Smooth muscle cell (in vitro differentiated cells): ENCODE data around the gene GAREM1. TPM values are rescaled to one million over a fixed set of nuclear protein-coding genes. Genes with fewer than 3 reads are reported as not detected.

Source experiments
- DNase-seq: peaks from one replicate; lab custom pipeline; 2025; ENCODE audit not compliant: unreplicated experiment; lab: John Stamatoyannopoulos, UW
- H2AFZ ChIP-seq: fragments of 200-600 bp; sonication (generic); 2 replicates; pipeline ENCODE4 v1.6.0; 2016; ENCODE audit warnings: antibody characterized with exemption, low read depth, mild to moderate bottlenecking
- H3F3A ChIP-seq: fragments of 200-600 bp; sonication (generic); 2 replicates; pipeline ENCODE4 v1.6.0; 2017; ENCODE audit warnings: antibody characterized with exemption, low read depth
- H3K27ac ChIP-seq: fragments of 200-600 bp; sonication (generic); 2 replicates; pipeline ENCODE4 v1.5.1; 2016; ENCODE audit warnings: low read depth, mild to moderate bottlenecking
- H3K27me3 ChIP-seq: fragments of 200-600 bp; sonication (generic); 2 replicates; pipeline ENCODE4 v1.6.1; 2016; ENCODE audit warnings: low read depth, mild to moderate bottlenecking
- H3K36me3 ChIP-seq: fragments of 200-600 bp; sonication (generic); 2 replicates; pipeline ENCODE4 v1.5.1; 2016; ENCODE audit warnings: low read depth
- H3K4me1 ChIP-seq: fragments of 200-600 bp; sonication (generic); 2 replicates; pipeline ENCODE4 v1.5.1; 2016; ENCODE audit warnings: low read depth
- H3K4me2 ChIP-seq: fragments of 200-600 bp; sonication (generic); 2 replicates; pipeline ENCODE4 v1.6.0; 2016; ENCODE audit warnings: mild to moderate bottlenecking
- H3K4me3 ChIP-seq: fragments of 200-600 bp; sonication (generic); 2 replicates; pipeline ENCODE4 v1.5.1; 2016; ENCODE audit warnings: mild to moderate bottlenecking
- H3K79me2 ChIP-seq: fragments of 200-600 bp; sonication (generic); 2 replicates; pipeline ENCODE4 v1.6.0; 2016; ENCODE audit warnings: low read depth, mild to moderate bottlenecking
- H3K9ac ChIP-seq: fragments of 200-600 bp; sonication (generic); 2 replicates; pipeline ENCODE4 v1.6.0; 2016; ENCODE audit warnings: low read depth
- H3K9me3 ChIP-seq: fragments of 200-600 bp; sonication (generic); replicated peaks from 2 replicates; pipeline ENCODE4 v1.5.1; 2016; ENCODE audit warnings: low read depth
- H4K20me1 ChIP-seq: fragments of 200-600 bp; sonication (generic); 2 replicates; pipeline ENCODE4 v1.6.0; 2016; ENCODE audit warnings: low read depth
- CTCF ChIP-seq: fragments of 200-600 bp; sonication (generic); IDR thresholded peaks from 2 replicates; pipeline ENCODE4 v1.5.1; 2017; ENCODE audit warnings: borderline replicate concordance, mild to moderate bottlenecking, antibody characterized with exemption; ENCODE audit not compliant: insufficient read depth, poor library complexity, severe bottlenecking
- WGBS: methylation state at CpG from one replicate; pipeline ENCODE4 v1.1.7; 2016; ENCODE audit warnings: low lambda C conversion rate; 5-methylcytosine and 5-hydroxymethylcytosine counted together
- polyA plus RNA-seq: library from polyadenylated mRNA; unstranded; fragments of >200 nt; fragmentation: Nextera tagmentation; extraction: Ambion mirVana; gene quantifications from 2 replicates; pipeline ENCODE4 v1.2.1, GENCODE V29; 2016
- total RNA-seq: library from RNA; depleted of rRNA; stranded (reverse); fragments of >200 nt; gene quantifications from 2 replicates; pipeline ENCODE4 v1.2.3, GENCODE V29; 2014

The GAREM1 gene
- total and polyA plus RNA-seq, 2 experiments from 2014 or later, result 0.33 to 13.4 TPM

- no peaks in the 10 kb centered on the region for H3K79me2 ChIP-seq
Observed at GRCh38 chr18:32308493-32309120, 162.1 kb downstream of the GAREM1 start.

GRCh38 chr18:32303400-32303799, 167.3 kb downstream of the GAREM1 start:
- H3K4me2 ChIP-seq, result no peak overlapping the region
- no peaks in the 10 kb centered on the region for H3F3A ChIP-seq
- no peaks in the 10 kb centered on the region for H4K20me1 ChIP-seq
- H3K79me2 ChIP-seq, result no peaks in the 10 kb centered on the region
- no peak for DNase-seq
- TF ChIP-seq CTCF, result no peak
- no peaks in the 10 kb centered on the region for H3K9me3 ChIP-seq
- H3K9ac ChIP-seq, result no peak overlapping the region
- no peak overlapping the region for H3K4me3 ChIP-seq
- WGBS, result 87% methylated on average over 4 of the region's 4 CpGs
- H2AFZ ChIP-seq, result no peak overlapping the region
- no peaks in the 10 kb centered on the region for H3K27me3 ChIP-seq
- H3K4me1 ChIP-seq, result peaks cover 5% of the 10 kb centered on the region
- H3K36me3 ChIP-seq, result no peaks in the 10 kb centered on the region
- H3K27ac ChIP-seq, result no peak overlapping the region

More at GRCh38 chr18:32308493-32309120, 162.1 kb downstream of the GAREM1 start:
- Histone ChIP-seq H3K27me3 (no peaks in the 10 kb centered on the region), H3K4me3 (no peak overlapping the region), H3K9me3 (no peaks in the 10 kb centered on the region), H2AFZ (no peak overlapping the region), H3F3A (no peaks in the 10 kb centered on the region), H3K4me1 (peaks cover 12% of the 10 kb centered on the region), H4K20me1 (no peaks in the 10 kb centered on the region), H3K4me2 (peak overlapping the region; percentile 74), H3K27ac (peak overlapping the region; percentile 91), H3K9ac (peak overlapping the region; percentile 35), H3K36me3 (no peaks in the 10 kb centered on the region)
- 56% methylated on average over 3 of the region's 3 CpGs for WGBS
- TF ChIP-seq CTCF, result no peak
- no peak for DNase-seq

GRCh38 chr18:32302806-32303205, 167.9 kb downstream of the GAREM1 start:
- 91% methylated on average over 5 of the region's 5 CpGs for WGBS
- H4K20me1 ChIP-seq, result no peaks in the 10 kb centered on the region
- no peak overlapping the region for H3K9ac ChIP-seq
- no peaks in the 10 kb centered on the region for H3F3A ChIP-seq
- H3K27ac ChIP-seq, result peak overlapping the region; percentile 84
- no peaks in the 10 kb centered on the region for H3K79me2 ChIP-seq
- no peaks in the 10 kb centered on the region for H3K36me3 ChIP-seq
- H3K4me1 ChIP-seq, result no peaks in the 10 kb centered on the region
- H3K4me2 ChIP-seq, result no peak overlapping the region
- H3K27me3 ChIP-seq, result no peaks in the 10 kb centered on the region
- no peaks in the 10 kb centered on the region for H3K9me3 ChIP-seq
- no peak for DNase-seq
- no peak overlapping the region for H3K4me3 ChIP-seq
- no peak overlapping the region for H2AFZ ChIP-seq
- TF ChIP-seq CTCF, result no peak

- no peaks in the 10 kb centered on the region for H3K4me1 ChIP-seq
- peak overlapping the region; percentile 50 for H3K9ac ChIP-seq
- 47% methylated on average over 2 of the region's 2 CpGs for WGBS
- no peak overlapping the region for H3K4me3 ChIP-seq
- H3K27ac ChIP-seq, result peak overlapping the region; percentile 84
- no peak for DNase-seq
- no peaks in the 10 kb centered on the region for H3K36me3 ChIP-seq
- no peaks in the 10 kb centered on the region for H3F3A ChIP-seq
- no peaks in the 10 kb centered on the region for H3K79me2 ChIP-seq
- H3K4me2 ChIP-seq, result peak overlapping the region; percentile 17
- H3K27me3 ChIP-seq, result no peaks in the 10 kb centered on the region
- peak overlapping the region; percentile 17 for H2AFZ ChIP-seq
- TF ChIP-seq CTCF, result no peak
- H3K9me3 ChIP-seq, result no peaks in the 10 kb centered on the region
- no peaks in the 10 kb centered on the region for H4K20me1 ChIP-seq
Observed at GRCh38 chr18:32301976-32302743, 168.5 kb downstream of the GAREM1 start.
